HL-60 (cell line): ENCODE measurements around the gene ANAPC2.

Experiments used
- DNase-seq, 2 experiments: peaks; one replicate each; pipeline ENCODE4 v3.0.0-alpha.2; 2010 to 2020; ENCODE audit warnings: low read depth in 1 of 2, low spot score in 1 of 2
- H3K27ac ChIP-seq: fragments of 250-450 bp; sonication (Bioruptor Pico); replicated peaks from 2 replicates; pipeline ENCODE4 v1.5.1; 2020; ENCODE audit warnings: mild to moderate bottlenecking, moderate library complexity
- H3K27me3 ChIP-seq: fragments of 250-450 bp; sonication (Bioruptor Pico); 2 replicates; pipeline ENCODE4 v1.5.1; 2021; ENCODE audit warnings: mild to moderate bottlenecking, moderate library complexity; ENCODE audit not compliant: insufficient read depth, poor library complexity, severe bottlenecking
- H3K4me3 ChIP-seq: replicated peaks from 2 replicates; pipeline ENCODE4 v1.5.1; 2011; ENCODE audit warnings: mild to moderate bottlenecking, control low read depth, low read length; ENCODE audit not compliant: insufficient read depth
- GABPA ChIP-seq: IDR thresholded peaks from 2 replicates; pipeline ENCODE4 v1.6.1; 2012; ENCODE audit warnings: low read depth
- POLR2AphosphoS5 ChIP-seq: IDR thresholded peaks from 2 replicates; pipeline ENCODE4 v1.6.1; 2012; ENCODE audit warnings: low read depth
- SPI1 ChIP-seq: IDR thresholded peaks from 2 replicates; pipeline ENCODE4 v1.6.1; 2012; ENCODE audit warnings: low read depth, mild to moderate bottlenecking, borderline replicate concordance
- TF ChIP-seq, protein P1 (sequence below): IDR thresholded peaks from 2 replicates; pipeline ENCODE4 v1.6.1; 2012; ENCODE audit warnings: low read depth; ENCODE audit not compliant: insufficient replicate concordance
- TF ChIP-seq, protein P2 (sequence below): IDR thresholded peaks from one replicate; pipeline ENCODE4 v1.5.1; 2011; ENCODE audit warnings: low read length, control low read depth, inconsistent platforms; ENCODE audit not compliant: insufficient read depth

Gene ANAPC2

DNA sequence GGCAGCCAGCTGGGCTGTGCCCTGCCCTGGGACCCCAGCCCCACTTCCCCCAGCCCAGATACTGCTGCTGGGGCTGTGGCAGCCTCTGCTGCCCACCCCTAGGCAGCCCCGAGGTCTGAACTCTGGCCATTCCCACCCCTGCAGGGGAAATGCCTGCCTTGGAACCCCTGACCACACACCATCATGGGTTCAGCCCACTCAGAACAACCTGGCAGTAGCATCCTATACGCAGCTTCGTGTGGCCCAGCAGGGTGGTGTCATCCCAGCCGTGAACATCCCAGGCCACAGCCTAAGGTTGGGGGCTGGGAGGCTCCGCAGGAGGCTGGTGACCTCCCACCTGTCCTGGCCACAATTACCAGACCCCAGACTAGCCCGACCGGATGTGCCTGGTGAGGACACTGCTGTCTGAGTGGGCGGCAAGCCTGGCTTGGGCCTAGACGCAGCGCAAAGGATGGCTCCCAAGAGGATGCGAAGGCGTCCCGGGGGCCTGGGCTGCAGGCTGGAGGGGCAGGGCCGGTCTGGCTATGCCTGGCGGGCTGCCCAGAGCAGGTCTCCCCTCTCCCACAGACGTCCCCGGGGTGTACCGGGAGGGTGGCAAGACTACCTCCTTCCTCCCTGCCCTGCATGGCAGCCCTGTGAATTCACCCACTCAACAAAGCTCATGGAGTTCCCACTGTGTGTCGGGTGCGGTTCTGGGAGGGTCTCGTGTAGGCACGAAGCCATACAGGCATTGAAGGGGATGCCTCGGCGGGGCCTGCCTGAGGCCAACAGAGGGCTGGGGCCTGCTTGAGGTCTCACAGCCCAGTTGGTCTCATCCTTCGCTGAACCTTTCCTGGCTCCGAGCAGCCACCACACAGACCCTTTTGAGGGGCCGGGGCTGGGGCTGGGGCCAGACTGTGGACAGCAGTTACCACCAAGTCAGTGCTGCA, 40.9 kb upstream of the ANAPC2 start:
- TF ChIP-seq, protein P1, sequence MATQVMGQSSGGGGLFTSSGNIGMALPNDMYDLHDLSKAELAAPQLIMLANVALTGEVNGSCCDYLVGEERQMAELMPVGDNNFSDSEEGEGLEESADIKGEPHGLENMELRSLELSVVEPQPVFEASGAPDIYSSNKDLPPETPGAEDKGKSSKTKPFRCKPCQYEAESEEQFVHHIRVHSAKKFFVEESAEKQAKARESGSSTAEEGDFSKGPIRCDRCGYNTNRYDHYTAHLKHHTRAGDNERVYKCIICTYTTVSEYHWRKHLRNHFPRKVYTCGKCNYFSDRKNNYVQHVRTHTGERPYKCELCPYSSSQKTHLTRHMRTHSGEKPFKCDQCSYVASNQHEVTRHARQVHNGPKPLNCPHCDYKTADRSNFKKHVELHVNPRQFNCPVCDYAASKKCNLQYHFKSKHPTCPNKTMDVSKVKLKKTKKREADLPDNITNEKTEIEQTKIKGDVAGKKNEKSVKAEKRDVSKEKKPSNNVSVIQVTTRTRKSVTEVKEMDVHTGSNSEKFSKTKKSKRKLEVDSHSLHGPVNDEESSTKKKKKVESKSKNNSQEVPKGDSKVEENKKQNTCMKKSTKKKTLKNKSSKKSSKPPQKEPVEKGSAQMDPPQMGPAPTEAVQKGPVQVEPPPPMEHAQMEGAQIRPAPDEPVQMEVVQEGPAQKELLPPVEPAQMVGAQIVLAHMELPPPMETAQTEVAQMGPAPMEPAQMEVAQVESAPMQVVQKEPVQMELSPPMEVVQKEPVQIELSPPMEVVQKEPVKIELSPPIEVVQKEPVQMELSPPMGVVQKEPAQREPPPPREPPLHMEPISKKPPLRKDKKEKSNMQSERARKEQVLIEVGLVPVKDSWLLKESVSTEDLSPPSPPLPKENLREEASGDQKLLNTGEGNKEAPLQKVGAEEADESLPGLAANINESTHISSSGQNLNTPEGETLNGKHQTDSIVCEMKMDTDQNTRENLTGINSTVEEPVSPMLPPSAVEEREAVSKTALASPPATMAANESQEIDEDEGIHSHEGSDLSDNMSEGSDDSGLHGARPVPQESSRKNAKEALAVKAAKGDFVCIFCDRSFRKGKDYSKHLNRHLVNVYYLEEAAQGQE: no peak
- TF ChIP-seq, protein P2, sequence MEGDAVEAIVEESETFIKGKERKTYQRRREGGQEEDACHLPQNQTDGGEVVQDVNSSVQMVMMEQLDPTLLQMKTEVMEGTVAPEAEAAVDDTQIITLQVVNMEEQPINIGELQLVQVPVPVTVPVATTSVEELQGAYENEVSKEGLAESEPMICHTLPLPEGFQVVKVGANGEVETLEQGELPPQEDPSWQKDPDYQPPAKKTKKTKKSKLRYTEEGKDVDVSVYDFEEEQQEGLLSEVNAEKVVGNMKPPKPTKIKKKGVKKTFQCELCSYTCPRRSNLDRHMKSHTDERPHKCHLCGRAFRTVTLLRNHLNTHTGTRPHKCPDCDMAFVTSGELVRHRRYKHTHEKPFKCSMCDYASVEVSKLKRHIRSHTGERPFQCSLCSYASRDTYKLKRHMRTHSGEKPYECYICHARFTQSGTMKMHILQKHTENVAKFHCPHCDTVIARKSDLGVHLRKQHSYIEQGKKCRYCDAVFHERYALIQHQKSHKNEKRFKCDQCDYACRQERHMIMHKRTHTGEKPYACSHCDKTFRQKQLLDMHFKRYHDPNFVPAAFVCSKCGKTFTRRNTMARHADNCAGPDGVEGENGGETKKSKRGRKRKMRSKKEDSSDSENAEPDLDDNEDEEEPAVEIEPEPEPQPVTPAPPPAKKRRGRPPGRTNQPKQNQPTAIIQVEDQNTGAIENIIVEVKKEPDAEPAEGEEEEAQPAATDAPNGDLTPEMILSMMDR: no peak
- TF ChIP-seq POLR2AphosphoS5 (no peak), SPI1 (no peak), GABPA (no peak)
- no peak for DNase-seq
- Histone ChIP-seq H3K27me3 (peaks cover 8% of the 10 kb centered on the region), H3K4me3 (no peak overlapping the region), H3K27ac (no peak overlapping the region)

- Histone ChIP-seq H3K27ac (no peak overlapping the region), H3K27me3 (peaks cover 6% of the 10 kb centered on the region), H3K4me3 (no peak overlapping the region)
- TF ChIP-seq, protein P2: no peak
- no peak for TF ChIP-seq SPI1
- TF ChIP-seq, protein P1: no peak
- TF ChIP-seq POLR2AphosphoS5: no peak
- no peak for TF ChIP-seq GABPA
- DNase-seq: no peak
Measured at GRCh38 chr9:137228506-137228967, 40.2 kb upstream of the ANAPC2 start.

GRCh38 chr9:137227853-137228505, 39.6 kb upstream of the ANAPC2 start:
- TF ChIP-seq, protein P2: no peak
- no peak for TF ChIP-seq SPI1
- no peak for TF ChIP-seq GABPA
- TF ChIP-seq, protein P1: no peak
- TF ChIP-seq POLR2AphosphoS5: no peak
- H3K4me3 ChIP-seq: no peak overlapping the region

More at GRCh38 chr9:137227853-137228505, 39.6 kb upstream of the ANAPC2 start:
- Histone ChIP-seq H3K27me3 (peaks cover 2% of the 10 kb centered on the region), H3K27ac (no peak overlapping the region)
- DNase-seq: no peak
